HG03097 (cell line): ENCODE results near the gene ACAP3.

Source experiments
- ATAC-seq: cut with Tn5 transposase; IDR thresholded peaks from one replicate; pipeline ENCODE4 v1.9.1; 2021; ENCODE audit not compliant: unreplicated experiment, low FRiP score

Gene ACAP3

DNA sequence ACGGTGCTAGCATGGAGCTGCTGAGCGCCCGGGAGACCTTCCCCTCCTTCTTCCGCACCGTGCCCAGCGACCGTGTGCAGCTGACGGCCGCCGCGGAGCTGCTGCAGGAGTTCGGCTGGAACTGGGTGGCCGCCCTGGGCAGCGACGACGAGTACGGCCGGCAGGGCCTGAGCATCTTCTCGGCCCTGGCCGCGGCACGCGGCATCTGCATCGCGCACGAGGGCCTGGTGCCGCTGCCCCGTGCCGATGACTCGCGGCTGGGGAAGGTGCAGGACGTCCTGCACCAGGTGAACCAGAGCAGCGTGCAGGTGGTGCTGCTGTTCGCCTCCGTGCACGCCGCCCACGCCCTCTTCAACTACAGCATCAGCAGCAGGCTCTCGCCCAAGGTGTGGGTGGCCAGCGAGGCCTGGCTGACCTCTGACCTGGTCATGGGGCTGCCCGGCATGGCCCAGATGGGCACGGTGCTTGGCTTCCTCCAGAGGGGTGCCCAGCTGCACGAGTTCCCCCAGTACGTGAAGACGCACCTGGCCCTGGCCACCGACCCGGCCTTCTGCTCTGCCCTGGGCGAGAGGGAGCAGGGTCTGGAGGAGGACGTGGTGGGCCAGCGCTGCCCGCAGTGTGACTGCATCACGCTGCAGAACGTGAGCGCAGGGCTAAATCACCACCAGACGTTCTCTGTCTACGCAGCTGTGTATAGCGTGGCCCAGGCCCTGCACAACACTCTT lies 24.5 kb upstream of the ACAP3 start:
- ATAC-seq = no peak

DNA sequence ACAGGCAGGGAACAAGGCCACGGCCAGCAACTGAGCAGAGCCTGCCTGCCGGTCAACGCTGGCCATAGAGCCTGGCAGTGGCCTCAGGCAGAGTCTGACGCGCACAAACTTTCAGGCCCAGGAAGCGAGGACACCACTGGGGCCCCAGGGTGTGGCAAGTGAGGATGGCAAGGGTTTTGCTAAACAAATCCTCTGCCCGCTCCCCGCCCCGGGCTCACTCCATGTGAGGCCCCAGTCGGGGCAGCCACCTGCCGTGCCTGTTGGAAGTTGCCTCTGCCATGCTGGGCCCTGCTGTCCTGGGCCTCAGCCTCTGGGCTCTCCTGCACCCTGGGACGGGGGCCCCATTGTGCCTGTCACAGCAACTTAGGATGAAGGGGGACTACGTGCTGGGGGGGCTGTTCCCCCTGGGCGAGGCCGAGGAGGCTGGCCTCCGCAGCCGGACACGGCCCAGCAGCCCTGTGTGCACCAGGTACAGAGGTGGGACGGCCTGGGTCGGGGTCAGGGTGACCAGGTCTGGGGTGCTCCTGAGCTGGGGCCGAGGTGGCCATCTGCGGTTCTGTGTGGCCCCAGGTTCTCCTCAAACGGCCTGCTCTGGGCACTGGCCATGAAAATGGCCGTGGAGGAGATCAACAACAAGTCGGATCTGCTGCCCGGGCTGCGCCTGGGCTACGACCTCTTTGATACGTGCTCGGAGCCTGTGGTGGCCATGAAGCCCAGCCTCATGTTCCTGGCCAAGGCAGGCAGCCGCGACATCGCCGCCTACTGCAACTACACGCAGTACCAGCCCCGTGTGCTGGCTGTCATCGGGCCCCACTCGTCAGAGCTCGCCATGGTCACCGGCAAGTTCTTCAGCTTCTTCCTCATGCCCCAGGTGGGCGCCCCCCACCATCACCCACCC lies 23.6 kb upstream of the ACAP3 start, which contains the start of gene TAS1R3:
Gene TAS1R3, plus strand, starts transcription at position 213 of the 898 bp plus-strand sequence. Its CDS starts 66 bp downstream, at position 279.
- no peak for ATAC-seq

- no peak for ATAC-seq
Measured at GRCh38 chr1:1330366-1331067, 22.8 kb upstream of the ACAP3 start.

DNA sequence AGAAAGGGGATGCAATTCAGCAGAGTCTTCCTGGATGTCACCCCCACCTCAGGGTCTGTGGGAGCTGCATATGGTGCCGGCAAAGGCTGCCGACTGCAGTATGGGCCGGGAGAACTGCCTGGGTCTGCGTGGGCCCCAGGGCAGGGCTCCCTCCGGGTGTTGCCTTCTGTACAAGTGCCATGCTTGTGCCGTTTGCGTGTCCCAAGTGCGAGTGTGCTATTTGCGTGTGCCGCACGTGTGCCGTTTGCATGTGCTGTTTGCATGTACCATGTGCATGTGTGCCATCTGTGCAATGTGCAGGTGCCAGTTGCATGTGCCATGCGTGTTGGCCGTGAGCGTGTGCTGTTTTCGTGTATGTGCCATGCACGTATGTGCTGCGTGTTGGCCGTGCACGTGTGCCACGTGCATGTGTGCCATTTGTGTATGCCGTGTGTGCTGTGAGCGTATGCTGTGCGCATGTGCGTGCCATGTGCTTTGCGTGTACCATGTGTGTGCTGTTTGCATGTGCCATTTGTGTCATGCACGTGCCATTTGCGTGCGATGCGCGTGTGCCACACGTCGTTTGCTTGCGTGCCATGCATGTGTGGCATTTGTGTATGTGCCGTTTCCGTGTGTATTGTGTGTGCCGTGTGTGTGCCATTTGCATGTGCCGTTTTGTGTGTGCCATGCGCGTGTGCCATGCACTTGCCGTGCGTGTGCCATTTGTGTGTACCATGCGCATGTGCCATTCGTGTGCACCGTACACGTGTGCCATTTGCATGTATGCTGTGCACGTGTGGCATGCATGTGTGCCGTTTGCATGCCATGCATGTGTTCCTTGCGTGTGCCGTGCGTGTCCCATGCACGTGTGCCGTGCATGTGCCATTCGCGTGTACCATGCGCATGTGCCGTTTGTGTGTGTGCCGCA lies 21.8 kb upstream of the ACAP3 start:
- ATAC-seq = no peak

DNA sequence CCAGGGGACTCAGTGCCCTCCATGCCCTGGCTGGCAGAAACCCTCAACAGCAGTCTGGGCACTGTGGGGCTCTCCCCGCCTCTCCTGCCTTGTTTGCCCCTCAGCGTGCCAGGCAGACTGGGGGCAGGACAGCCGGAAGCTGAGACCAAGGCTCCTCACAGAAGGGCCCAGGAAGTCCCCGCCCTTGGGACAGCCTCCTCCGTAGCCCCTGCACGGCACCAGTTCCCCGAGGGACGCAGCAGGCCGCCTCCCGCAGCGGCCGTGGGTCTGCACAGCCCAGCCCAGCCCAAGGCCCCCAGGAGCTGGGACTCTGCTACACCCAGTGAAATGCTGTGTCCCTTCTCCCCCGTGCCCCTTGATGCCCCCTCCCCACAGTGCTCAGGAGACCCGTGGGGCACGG lies 20.5 kb upstream of the ACAP3 start:
- no peak for ATAC-seq

- ATAC-seq = no peak
Measured at GRCh38 chr1:1327291-1327690, 19.6 kb upstream of the ACAP3 start.

GRCh38 chr1:1326075-1326605 lies 18.4 kb upstream of the ACAP3 start:
- ATAC-seq = no peak

GRCh38 chr1:1325288-1326074 lies 17.8 kb upstream of the ACAP3 start:
- no peak for ATAC-seq

GRCh38 chr1:1324524-1325287 lies 17.0 kb upstream of the ACAP3 start, which contains the start of the genes CPTP and INTS11:
TSS of gene CPTP (plus strand) at chr1:1324802. CDS start at chr1:1326911, 2,109 bp downstream.
TSS of gene INTS11 (minus strand) at chr1:1324660. CDS start at chr1:1324608, 52 bp downstream.
- peak; percentile 52 for ATAC-seq

GRCh38 chr1:1324084-1324523 lies 16.4 kb upstream of the ACAP3 start:
- ATAC-seq = no peak

DNA sequence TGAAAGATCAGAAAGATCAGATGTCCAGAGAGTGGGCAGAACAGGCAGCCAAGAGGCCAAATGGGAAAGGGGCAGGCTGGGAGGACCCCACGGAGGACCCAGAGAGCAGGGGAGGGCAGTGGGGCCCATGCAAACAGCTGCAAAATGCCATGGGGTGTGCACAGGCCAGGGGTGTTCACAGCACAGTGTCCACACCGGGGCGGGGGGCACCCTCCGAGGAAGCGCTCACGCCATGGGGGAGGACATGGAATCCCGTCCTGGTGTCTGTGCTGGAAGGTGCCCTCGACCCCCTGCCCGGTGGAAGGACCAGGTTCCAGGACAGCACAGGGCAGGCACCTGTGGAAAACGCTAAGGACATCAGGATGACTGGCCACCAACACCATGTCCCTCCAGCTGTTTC lies 15.2 kb upstream of the ACAP3 start:
- ATAC-seq = no peak

- no peak for ATAC-seq
Measured at GRCh38 chr1:1322418-1322817, 14.7 kb upstream of the ACAP3 start.

DNA sequence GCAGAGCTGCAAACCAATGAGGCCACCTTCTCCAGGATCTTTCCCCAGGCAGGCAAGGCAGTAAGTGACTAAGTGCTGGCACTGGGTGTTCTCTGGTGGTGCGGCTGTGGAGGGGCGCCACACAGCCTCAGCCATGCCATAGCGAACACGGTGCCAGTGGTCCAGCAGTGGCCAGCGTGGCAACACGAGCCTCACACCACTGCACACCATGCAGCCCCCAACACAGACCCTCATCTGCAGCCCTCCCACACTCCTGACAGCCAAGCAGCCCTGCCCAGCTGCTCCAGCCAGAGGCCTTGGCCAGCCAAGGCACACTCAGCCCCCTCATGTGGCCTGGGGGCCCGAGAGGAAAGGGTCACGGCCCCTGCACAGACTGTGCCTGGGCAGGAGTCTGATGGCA lies 13.7 kb upstream of the ACAP3 start:
- ATAC-seq = no peak

GRCh38 chr1:1320666-1321448 lies 13.1 kb upstream of the ACAP3 start:
- ATAC-seq = no peak

GRCh38 chr1:1319646-1319941 lies 11.9 kb upstream of the ACAP3 start:
- no peak for ATAC-seq

DNA sequence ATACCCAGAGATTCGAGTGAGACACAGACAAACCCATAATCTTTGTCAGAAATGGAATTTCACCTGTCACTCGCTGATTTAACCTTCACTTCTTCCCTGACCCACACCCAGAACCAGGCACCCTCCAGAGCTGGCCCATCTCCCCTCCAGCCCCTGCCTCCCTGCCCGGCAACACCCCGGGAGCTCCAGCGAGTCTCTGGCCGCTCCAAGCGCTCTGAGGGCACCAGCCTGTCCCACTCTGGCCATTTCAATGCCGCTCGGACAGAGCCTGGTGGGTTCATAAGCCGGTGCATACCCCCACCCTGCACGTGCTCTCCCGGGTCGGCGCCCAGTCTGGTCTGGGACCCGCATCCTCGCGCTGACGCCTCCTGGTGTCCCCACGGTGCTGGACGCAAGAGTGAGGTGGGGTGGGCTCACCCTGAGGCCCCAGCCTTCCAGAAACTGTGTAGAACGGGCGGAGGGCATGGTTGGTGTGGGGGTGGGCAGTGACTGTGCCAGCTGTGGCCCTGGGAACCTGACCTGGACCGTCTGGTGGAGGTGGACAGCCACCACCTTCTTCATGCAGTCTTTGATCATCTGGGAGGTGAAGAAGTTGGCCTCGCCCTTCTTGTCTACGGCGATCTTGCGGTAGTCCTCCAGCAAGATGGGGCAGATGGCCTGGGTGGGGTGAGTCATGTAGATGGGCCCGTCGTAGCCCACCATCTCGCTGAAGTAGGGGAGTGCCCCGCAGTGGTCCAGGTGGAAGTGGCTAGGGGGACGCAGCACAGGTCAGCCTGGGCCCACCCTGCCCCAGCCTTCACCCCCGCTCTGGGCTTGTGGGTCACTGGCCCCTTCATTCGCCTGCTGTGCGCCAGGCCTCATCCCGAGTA lies 11.3 kb upstream of the ACAP3 start:
- no peak for ATAC-seq
